Esophagus squamous epithelium (tissue), 4 donors: ENCODE results near the gene FOXF1.

ENCODE experiments used
- CTCF ChIP-seq, 6 experiments: fragments of 450-650 bp in 4 of 6; fragments of 200-600 bp in 2 of 6; sonication (generic) in 2 of 6; IDR thresholded peaks; one replicate each; pipeline ENCODE4 v1.5.1; 2016 to 2019; ENCODE audit warnings: antibody characterized with exemption in 6 of 6, mild to moderate bottlenecking in 4 of 6, moderate library complexity in 4 of 6
- POLR2A ChIP-seq, 4 donors: fragments of 450-650 bp; IDR thresholded peaks; one replicate each; pipeline ENCODE4 v1.6.1; 2017; ENCODE audit warnings: antibody characterized with exemption in 4 of 4, mild to moderate bottlenecking in 4 of 4, moderate library complexity in 3 of 4

GRCh38 chr16:86480444-86480843 lies 29.9 kb upstream of the FOXF1 start:
- TF ChIP-seq CTCF (IDR thresholded peaks at IDR 0.05) (no peak), POLR2A (IDR thresholded peaks at IDR 0.05) (no peak)
